Mucosa of gallbladder (tissue), 1 donor: ENCODE measurements around the gene CABP4. TPM values are rescaled to one million over a fixed set of nuclear protein-coding genes. Genes with fewer than 3 reads are reported as not detected.

Experiments
- DNase-seq: peaks from one replicate; pipeline ENCODE4 v3.0.0-alpha.2; 2020; ENCODE audit warnings: low spot score
- total RNA-seq: library from RNA; stranded (reverse); gene quantifications from one replicate; pipeline ENCODE4 v1.2.1, GENCODE V29; 2021
- donor health status: DM: no; HTN: no; CAD: no.

CABP4 gene
- total RNA-seq, 1 donor from 2014 or later: 3.8 TPM

DNA sequence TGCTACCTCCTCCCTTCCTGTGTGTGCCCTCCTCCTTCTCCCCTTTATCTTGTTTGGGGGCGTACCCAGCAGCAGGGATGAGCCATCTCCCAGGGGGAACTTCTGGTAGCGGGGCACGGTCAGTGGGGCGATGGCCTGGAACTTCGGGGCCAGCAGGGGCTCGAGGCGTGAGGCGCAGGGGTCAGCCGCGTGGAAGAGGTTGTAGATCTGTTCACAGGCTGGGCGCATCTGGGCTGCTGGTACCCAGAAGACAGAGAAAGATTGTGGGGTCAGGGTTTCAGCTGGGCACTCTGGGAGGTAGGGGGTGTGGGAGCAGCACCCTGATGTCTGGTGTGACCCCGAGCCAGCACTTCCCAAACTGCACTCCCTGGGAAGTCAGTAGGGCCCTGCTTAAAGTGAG is 41.0 kb downstream of the CABP4 start:
- DNase-seq: no peak

- no peak for DNase-seq
Observed at GRCh38 chr11:67497656-67498291, 42.6 kb downstream of the CABP4 start.

DNA sequence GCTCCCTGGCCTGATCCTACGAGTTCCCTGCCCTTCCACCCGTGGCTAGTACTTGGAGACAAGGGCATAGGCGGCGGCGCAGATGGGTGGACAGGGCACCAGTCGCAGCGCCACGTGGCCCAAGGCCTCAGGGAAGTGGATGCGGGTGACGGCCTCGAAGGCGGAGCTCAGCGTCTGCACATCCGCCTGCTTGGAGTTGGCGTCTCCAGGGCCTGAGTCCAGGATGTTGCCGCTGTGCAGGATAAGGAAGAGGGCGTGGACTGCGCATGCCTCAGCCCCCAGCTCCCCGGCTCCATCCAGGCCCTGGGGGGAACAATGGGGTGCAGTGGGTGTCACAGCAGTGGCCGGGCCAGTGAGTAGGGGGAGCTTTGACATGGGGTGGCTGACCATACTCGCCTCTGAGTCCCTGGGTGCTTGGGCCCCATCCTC is 43.4 kb downstream of the CABP4 start:
- no peak for DNase-seq

- DNase-seq: no peak
Observed at GRCh38 chr11:67499808-67500483, 44.8 kb downstream of the CABP4 start.

DNA sequence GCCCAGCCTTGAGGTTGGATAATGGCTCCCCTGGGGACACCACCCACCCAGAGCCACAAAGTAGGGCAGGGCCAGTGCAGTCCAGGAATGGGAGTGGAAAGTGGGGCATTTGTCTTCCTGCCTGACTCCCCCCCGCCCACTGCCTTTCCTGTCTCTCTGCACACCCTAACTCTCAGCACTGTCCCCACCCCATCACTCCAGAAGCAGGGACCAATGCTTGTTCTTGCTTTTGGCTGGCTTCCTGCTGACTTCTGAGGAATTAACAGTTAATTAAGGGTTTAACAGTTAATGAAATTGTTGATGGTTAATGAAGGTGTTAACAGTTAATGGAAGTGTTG is 45.3 kb downstream of the CABP4 start:
- DNase-seq: no peak

DNA sequence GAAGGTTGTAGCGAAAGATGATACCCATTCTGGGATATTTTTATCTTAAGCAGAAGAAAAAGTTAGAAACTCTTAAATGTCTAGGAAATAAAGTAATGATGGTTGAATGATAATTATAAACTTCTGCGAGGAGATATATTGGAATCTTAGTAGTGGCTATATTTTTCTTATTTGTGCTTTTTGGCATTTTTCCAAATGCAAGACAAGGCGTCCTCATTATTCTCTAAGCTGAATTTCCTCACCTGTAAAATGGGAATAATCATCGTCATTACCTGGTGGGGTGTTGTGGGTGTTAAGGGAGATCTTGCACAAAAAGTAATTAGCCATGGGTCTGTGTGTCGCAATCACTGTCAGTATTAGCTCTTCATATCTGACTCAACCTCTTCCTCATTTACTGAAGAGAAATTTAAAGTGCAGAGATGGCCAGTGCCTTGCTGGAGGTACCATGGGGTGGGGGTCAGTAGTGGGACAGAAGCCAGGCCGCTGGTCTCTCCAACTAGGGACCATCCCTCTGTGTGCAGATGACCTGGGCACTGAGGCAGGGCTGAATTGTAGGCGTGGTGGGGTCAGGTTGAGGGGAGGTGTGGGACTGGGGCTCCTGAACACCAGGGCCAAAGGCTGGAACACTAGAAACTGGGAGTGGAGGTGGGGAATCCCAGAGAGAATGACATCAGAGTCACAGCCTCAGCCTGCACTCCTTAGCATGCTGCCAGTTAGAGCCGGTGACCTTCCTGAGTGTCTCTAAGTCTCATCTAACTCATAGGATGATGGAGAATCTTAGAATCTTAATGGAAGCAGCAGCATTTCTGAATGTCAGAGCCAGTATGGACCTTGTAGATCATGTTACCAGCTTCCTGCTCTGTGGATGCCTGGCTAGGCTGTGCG is 45.9 kb downstream of the CABP4 start:
- DNase-seq: no peak

DNA sequence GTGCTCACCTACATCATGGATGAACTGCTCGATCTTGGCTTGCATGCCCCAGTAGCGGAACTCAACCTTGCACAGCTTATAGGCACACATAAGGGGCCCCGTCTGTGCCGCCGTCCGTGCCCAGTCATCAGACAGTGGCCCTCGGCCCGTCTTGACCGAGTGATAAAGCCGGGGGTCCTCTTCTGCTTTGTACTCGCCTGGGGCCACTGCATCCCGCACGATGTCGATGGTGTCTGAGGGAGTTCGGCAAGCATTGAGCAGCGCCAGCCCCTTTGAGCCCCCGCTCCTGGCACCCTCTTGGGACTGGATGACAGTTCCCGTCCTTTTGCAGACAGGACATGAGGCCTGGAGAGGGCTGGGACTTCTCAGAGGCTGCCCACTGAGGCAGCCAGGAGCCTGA is 46.7 kb downstream of the CABP4 start:
- no peak for DNase-seq

- no peak for DNase-seq
Observed at GRCh38 chr11:67502328-67502979, 47.3 kb downstream of the CABP4 start.

DNA sequence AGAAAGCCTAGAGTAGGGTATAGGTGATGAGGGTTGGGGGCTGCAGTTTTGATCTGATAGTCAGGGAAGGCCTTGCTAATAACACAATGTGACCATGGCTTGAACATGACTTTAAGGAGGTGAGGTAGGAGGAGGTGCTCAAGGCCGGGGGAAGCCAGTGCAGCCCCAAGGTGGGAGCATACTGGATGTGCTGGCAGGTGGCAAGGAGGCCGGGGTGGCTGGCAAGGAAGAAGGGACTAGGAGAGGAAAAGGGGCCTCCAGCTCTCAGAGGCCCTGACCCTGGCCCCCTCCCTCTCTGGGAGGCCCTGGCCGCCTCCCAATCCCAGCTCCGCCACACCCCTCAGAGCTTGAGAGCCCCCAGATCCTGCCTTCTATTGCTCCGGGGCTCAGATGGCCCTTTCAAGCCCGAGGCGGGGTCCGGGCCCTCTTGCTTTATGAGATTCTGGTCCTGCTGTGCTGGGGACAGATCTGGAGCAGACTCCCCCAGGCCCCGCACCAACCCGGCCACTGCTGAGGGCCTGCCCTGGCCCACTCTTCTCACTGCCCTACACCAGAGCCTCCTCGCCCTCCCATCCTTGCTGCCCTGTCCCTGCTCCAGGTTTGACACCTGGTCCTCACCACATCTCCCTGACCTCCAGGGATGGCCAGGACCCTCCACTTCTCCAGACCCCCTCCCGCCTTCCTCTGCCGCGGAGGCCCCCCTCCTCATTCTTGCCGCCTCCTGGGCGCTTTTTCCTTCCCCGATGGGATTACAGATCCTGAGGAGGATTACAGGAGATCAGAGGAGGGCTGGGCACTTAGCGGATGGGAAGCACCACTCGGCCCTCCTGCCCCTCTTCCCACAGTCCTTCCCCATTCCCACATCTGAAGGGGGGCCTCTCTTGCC is 48.2 kb downstream of the CABP4 start:
- DNase-seq: no peak

DNA sequence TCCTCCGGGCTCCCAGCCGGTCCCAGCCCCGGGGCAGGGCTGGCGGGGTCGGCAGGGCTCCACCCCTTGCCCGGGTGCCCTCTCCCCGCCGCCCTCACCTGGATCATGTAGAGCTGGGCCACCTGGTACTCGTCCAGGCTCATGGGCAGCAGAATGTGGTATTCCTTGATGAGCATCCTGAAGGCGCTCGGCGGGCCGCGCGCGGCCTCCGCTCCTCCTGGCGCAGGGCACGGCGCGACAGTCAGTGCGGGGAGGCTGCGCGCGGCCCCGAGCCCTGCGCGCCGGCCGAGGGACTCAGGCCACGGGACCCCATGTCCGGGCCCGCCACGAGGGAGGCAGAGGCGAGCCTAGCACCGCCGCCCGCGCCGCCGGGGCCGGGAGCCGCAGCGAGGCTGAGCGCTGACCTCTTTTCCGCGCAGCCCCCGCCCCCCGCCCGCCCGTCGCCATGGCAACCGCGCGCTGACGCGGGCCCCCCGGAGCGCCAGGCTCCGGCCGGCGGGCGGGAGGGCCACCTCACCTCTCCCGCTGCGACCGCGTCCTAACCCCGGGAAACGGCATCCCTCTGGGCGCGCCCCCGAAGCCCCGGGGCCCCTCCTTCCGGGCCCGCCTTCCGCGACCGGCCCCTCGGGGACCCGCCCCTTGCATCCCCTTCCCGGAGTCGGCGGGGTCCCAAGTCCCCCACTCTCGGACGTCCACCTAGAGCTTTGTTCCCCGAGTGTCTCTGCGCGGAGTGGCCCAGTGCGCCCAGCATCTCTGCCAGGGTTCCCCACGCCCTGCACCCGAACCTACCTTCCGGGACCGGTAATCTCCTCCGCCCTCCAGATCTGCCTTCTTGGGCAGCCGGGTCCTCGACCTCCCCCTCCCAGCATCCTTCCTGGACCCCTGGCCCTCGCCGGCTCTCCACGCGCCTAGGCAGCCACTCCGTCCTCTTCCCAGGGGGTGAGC is 49.1 kb downstream of the CABP4 start:
- no peak for DNase-seq

- peak; percentile 60 for DNase-seq
Observed at GRCh38 chr11:67504950-67505581, 49.9 kb downstream of the CABP4 start, which contains the start of gene PITPNM1. Gene PITPNM1, minus strand, starts transcription at chr11:67505363. Its CDS starts 1,183 bp downstream, at chr11:67504180.

GRCh38 chr11:67505605-67506396 is 50.6 kb downstream of the CABP4 start:
- peak; percentile 92 for DNase-seq

DNA sequence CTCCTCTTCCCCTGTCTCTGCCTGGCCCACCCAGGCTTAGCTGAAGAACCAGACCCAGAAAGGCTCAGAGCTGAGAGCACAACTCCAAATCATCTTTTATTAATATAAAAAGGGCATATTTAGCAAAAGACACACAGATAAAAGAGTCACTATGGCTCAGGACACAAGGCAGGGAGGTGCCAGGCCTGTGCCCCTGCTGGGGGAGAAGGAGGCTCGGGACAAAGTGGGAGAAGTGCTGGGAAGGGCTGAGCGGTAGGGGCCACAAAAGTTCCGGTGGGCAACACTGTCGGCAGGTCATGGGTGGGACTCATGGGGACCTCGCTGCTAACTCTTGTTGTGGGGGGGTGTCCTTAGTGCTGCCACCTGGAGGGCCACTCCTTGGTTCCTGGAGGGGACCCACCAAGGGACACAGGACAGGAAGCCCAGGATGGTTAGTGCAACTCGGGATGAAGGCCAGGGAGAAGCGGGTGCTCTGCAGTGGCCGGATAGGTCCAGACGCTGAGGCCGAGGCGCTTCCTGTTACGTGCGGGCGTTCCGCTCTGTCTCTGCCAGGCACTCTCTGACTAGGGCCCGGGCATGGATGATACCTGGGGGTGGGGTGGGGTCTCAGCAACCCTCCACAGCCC is 51.4 kb downstream of the CABP4 start:
- no peak for DNase-seq

GRCh38 chr11:67507242-67507863 is 52.2 kb downstream of the CABP4 start:
- peak; percentile 67 for DNase-seq

DNA sequence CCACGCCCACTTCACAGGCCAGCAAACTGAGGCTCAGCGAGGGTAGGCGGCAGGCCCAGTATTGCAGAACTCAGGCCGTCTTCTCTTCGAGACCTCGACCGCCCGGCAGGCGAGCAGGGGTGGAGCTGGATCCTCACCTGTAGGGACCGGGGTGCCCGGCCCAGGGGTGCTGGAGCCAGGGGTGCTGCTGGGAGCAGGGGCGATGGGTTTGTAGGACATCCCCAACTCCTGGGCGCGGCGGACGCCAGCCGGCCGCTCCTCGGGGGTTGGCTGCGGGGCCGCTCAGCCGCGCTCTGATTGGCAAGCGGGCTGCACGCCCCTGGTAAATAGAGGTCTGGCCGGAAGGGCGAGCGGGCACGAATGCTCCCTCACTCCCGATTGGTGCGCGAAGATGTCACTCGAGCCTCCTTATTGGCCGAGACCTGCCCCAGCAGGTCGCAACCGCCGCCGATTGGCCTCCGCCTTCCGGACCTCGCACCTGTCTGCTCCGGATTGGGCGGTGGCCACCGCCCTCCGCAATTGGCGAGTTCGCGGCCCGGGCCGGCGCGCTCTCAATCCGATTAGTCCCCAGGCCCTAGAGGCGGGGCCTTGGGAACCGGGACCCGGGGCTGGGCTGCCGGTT is 52.8 kb downstream of the CABP4 start, which contains the start of gene CDK2AP2:
TSS of gene CDK2AP2 (minus strand) at position 299 of the 622 bp plus-strand sequence. CDS start at position 219, 80 bp downstream.
- DNase-seq: peak; percentile 99

DNA sequence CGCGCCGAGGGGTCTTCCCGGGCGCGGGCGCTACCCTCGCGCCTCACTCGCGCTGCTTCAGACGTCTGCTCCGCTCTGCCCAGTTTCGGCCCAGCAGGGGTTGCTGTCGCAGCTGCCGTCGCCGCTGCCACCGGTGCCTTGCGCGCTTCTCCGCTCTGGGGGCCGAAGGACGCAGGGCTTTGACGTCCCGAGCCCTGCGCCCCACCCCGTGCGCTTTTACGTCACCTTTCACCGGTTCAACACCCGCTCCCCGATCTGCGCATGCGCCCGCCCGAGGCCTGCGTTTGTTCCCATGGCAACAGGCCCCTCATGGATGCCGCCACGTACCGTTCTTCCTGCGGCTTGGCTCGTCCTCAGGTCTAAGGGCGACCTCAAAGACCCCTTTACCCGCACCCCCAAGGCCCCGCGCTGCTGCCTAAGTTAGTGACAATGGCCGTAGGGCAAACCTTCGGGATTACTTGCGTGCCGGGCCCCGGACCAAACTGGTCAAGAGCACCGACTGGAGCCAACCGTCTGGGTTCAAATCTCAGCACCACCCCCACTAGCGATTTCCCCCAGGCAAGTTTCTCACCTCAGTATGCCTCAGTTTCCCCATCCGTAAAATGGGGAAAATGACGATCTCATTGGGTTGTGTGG is 53.5 kb downstream of the CABP4 start:
- DNase-seq: peak; percentile 98

- no peak for DNase-seq
Observed at GRCh38 chr11:67510023-67510345, 54.8 kb downstream of the CABP4 start.
